Peyer's patch (tissue), 4 donors: ENCODE results near the gene RAB24. TPM values are rescaled to one million over a fixed set of nuclear protein-coding genes. Genes with fewer than 3 reads are reported as not detected.
A peak's percentile ranks its signal among the peaks of the same experiment; 100 is the strongest.

Experiments used
- DNase-seq, 3 donors: peaks; one replicate each; pipeline ENCODE4 v3.0.0-alpha.2; 2017 to 2019
- H3K27ac ChIP-seq, 4 donors: fragments of 200-600 bp; sonication (generic); one replicate each; pipeline ENCODE4 v1.5.1; 2016 to 2019
- H3K27me3 ChIP-seq, 2 donors: fragments of 200-600 bp; sonication (generic); one replicate each; pipeline ENCODE4 v1.5.1; 2019
- H3K36me3 ChIP-seq, 3 donors: fragments of 200-600 bp; sonication (generic); one replicate each; pipeline ENCODE4 v1.5.1; 2016 to 2019
- H3K4me1 ChIP-seq, 4 donors: fragments of 200-600 bp; sonication (generic); one replicate each; pipeline ENCODE4 v1.5.1; 2016 to 2019
- H3K4me3 ChIP-seq, 4 donors: fragments of 200-600 bp; sonication (generic); 1 replicate in 3 of 4; 2 replicates in 1 of 4; pipeline ENCODE4 v1.5.1; 2016 to 2019; ENCODE audit warnings: mild to moderate bottlenecking in 1 of 4
- H3K9me3 ChIP-seq, 4 donors: fragments of 200-600 bp; sonication (generic); one replicate each; pipeline ENCODE4 v1.5.1; 2016 to 2019; ENCODE audit warnings: mild to moderate bottlenecking in 1 of 4
- POLR2A ChIP-seq, 2 donors: fragments of 450-650 bp; IDR thresholded peaks; one replicate each; pipeline ENCODE4 v1.5.1; 2017; ENCODE audit warnings: antibody characterized with exemption in 2 of 2, mild to moderate bottlenecking in 2 of 2, moderate library complexity in 2 of 2
- total RNA-seq, 4 donors: library from RNA; depleted of rRNA; stranded (reverse); fragments of >200 nt; gene quantifications; one replicate each; pipeline ENCODE4 v1.1.0, GENCODE V29; 2016
- TF ChIP-seq, protein P1 (sequence below), 6 experiments: fragments of 450-650 bp in 4 of 6; fragments of 200-600 bp in 2 of 6; sonication (generic) in 1 of 6; IDR thresholded peaks; one replicate each; pipeline ENCODE4 v1.5.1; 2017 to 2019; ENCODE audit warnings: antibody characterized with exemption in 6 of 6, mild to moderate bottlenecking in 3 of 6, moderate library complexity in 1 of 6

The RAB24 gene
- total RNA-seq, 4 donors from 2014 or later: 37.0 to 58.6 (median 46.3) TPM

DNA sequence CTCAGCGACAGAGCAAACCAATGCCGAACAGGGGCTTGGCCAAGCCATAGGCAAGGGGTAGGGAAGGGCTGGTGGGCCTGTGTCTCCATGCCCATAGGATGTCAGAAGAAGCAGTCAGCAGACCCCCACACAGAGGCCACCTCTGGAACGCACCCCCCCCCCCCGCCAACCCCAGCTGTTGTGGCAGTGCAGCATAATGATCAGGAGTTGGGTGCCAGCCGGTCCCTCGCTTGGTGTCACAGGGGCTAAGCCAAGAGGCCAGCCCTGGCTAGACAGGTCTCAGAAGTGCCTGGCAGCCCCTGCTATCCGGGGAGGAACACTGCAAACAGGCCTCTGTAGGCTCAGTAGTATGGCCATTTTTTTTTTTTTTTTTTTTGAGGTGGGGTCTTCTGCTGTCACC is 11.9 kb upstream of the RAB24 start:
- H3K4me3 ChIP-seq: no peak overlapping the region
- H3K27ac ChIP-seq: no peak overlapping the region
- no peaks in the 10 kb centered on the region for H3K9me3 ChIP-seq
- TF ChIP-seq, protein P1, sequence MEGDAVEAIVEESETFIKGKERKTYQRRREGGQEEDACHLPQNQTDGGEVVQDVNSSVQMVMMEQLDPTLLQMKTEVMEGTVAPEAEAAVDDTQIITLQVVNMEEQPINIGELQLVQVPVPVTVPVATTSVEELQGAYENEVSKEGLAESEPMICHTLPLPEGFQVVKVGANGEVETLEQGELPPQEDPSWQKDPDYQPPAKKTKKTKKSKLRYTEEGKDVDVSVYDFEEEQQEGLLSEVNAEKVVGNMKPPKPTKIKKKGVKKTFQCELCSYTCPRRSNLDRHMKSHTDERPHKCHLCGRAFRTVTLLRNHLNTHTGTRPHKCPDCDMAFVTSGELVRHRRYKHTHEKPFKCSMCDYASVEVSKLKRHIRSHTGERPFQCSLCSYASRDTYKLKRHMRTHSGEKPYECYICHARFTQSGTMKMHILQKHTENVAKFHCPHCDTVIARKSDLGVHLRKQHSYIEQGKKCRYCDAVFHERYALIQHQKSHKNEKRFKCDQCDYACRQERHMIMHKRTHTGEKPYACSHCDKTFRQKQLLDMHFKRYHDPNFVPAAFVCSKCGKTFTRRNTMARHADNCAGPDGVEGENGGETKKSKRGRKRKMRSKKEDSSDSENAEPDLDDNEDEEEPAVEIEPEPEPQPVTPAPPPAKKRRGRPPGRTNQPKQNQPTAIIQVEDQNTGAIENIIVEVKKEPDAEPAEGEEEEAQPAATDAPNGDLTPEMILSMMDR (IDR thresholded peaks at IDR 0.05): no peak
- no peak for TF ChIP-seq POLR2A (IDR thresholded peaks at IDR 0.05)
- peaks cover 0 to 2% (median 0%) of the 10 kb centered on the region in 3 donors for H3K36me3 ChIP-seq
- no peaks in the 10 kb centered on the region for H3K27me3 ChIP-seq
- DNase-seq: peak in 1 of 3 donors; percentile 32
- H3K4me1 ChIP-seq: peaks cover 5 to 26% (median 22%) of the 10 kb centered on the region in 4 donors

DNA sequence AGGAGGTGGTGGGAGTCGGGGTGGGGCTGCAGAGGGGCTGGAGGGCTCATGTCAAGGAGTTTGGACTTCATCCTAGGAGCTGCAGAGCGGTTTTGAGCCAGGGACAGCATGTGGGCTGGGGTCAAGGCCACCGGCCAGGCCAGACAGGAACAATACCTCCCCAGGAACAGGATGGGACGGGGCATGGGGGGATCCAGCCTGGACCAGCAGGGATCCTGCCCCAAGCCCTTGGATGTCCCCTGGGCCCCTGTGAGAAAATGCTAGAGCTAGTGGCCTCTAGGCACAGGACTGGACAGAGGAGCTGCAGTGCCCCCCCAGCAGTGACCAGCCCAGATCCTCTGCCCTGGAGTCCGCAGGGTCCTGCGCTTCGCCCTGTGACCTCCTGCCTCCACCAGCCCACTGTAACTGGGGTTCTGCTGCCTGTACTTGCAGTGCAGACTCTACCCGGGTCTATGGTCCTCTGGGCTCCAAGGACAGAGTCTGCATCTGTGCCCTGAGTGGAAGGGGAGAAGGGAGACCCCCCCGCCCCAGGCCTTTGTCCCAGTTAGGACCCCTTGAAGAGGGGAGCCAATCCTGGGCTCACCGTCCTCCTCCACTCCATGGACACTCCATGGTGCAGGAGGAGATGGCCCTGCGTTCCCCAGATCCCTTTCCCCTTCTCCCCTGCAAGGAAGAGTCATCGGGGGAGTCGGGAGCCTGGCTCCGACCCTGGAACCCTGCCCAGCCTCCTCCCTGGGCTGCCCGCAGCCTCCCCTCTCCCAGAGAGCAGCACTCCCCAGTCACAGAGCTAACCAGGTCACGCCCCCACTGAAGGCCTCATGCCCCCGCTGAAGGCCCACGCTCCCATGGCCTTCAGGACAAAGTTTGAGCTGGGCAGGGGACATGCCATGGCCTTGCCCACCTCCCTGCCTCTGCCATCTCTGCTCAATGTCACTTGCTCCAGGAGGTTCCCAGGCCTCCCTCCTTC is 11.1 kb upstream of the RAB24 start:
- Histone ChIP-seq H3K4me1 (peaks cover 6 to 33% (median 24%) of the 10 kb centered on the region in 4 donors), H3K9me3 (no peaks in the 10 kb centered on the region), H3K27ac (no peak overlapping the region), H3K27me3 (no peaks in the 10 kb centered on the region), H3K4me3 (no peak overlapping the region), H3K36me3 (no peaks in the 10 kb centered on the region)
- peak in 2 of 3 donors; percentile 38 to 46 for DNase-seq
- TF ChIP-seq POLR2A (IDR thresholded peaks at IDR 0.05): no peak
- TF ChIP-seq, protein P1 (IDR thresholded peaks at IDR 0.05): no peak

DNA sequence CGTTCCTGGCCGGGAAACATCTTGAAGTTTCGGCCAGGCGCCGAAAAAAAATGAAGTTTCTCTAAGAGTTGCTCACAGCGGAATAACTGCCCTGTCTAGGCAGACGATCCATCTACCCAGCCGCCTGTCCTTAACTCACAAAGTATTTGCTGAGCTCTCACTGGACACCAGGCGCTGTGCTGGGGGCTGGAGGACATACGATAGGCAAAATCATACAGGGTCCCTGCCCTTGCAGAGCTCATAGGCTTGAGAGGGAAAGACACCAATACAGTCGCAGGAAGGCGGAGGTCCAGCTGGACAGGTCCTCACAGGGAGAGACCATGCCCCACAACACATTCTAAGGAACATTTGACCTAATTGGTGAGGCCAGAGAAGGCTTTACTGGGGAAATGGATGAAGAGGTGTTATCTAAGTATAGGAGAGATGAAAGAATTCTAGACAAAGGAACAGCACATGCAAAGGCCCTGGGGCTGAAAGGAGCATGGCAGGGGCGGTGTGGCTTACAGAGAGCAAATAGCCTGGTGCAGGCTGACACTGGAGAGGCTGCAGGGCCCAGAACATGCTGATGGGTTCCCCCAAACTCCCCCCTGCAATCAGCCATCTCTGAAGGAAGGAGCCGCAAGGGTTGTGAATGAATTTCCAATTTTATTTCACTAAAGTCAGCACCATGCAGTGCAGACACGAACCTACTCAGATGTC is 10.2 kb upstream of the RAB24 start:
- H3K27me3 ChIP-seq: no peaks in the 10 kb centered on the region
- H3K4me3 ChIP-seq: no peak overlapping the region
- peaks cover 6 to 33% (median 24%) of the 10 kb centered on the region in 4 donors for H3K4me1 ChIP-seq
- TF ChIP-seq, protein P1 (IDR thresholded peaks at IDR 0.05): no peak
- no peak for TF ChIP-seq POLR2A (IDR thresholded peaks at IDR 0.05)
- no peak overlapping the region for H3K27ac ChIP-seq
- H3K36me3 ChIP-seq: no peaks in the 10 kb centered on the region
- no peaks in the 10 kb centered on the region for H3K9me3 ChIP-seq
- DNase-seq: peak in 2 of 3 donors; percentile 25 to 42

DNA sequence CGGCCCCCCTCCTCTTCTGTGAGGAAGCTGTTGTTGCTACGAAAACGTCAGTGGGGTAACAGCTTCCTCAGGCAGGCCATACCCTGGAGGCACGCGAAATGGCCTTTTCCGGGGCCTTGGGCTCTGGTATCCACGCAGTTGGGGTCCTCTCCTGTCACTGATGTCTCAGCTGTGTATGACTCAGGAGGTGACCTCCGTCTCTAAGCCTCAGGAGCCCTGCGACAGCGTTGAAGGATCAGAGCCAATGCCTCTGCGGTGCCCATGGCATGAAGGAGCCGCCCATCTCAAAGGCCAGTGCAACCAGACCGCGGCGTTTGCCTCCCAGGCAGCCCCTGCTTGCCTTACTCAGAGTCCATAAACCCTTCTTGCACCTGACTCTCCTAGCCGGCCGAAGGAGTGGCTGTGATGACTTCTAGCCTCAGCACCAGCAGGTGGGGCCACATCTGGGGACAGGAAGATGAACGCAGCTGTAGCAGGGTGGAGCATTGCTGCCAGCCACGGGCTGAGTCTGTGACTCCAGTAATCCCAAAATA is 9.2 kb upstream of the RAB24 start:
- H3K27ac ChIP-seq: peak overlapping the region; percentile 3 to 69 (median 44)
- no peaks in the 10 kb centered on the region for H3K9me3 ChIP-seq
- no peaks in the 10 kb centered on the region for H3K27me3 ChIP-seq
- peak in 2 of 3 donors; percentile 77 to 79 for DNase-seq
- peaks cover 0 to 3% (median 0%) of the 10 kb centered on the region in 3 donors for H3K36me3 ChIP-seq
- peak overlapping the region; percentile 22 to 63 (median 44) for H3K4me3 ChIP-seq
- no peak for TF ChIP-seq POLR2A (IDR thresholded peaks at IDR 0.05)
- TF ChIP-seq, protein P1 (IDR thresholded peaks at IDR 0.05): no peak
- peaks cover 6 to 36% (median 24%) of the 10 kb centered on the region in 4 donors for H3K4me1 ChIP-seq
